ENCODE results near the gene GOLGA8M. TPM values are rescaled to one million over a fixed set of nuclear protein-coding genes. Genes with fewer than 3 reads are reported as not detected.
"Not testable (repeated sequence)": the region's sequence is repeated elsewhere in the genome, so short reads cannot be mapped to it uniquely, and the experiment has no call there.

GOLGA8M gene
- under 0.01 and 1.8 TPM in 2 replicates for total RNA-seq (2012; rRNA removed)

- H3K36me3 ChIP-seq (ENCODE audit: insufficient read depth, low read length); H3K27me3 ChIP-seq (ENCODE audit: control insufficient read depth, insufficient read depth, low read length); H3K4me2 ChIP-seq (ENCODE audit: low read length); H3K9ac ChIP-seq (ENCODE audit: low read depth, low read length); H3K9me3 ChIP-seq (replicated peaks; ENCODE audit: low read length); H3K4me3 ChIP-seq (ENCODE audit: low read length); H3K4me1 ChIP-seq (ENCODE audit: control insufficient read depth, insufficient read depth, low read length): not testable (repeated sequence)
Measured at GRCh38 chr15:28712270-28712669, at the start of gene GOLGA8M. TSS of gene GOLGA8M (minus strand) at chr15:28712421. CDS start at chr15:28712323, 98 bp downstream.

- H3K4me1 ChIP-seq (ENCODE audit: control insufficient read depth, insufficient read depth, low read length); H3K9ac ChIP-seq (ENCODE audit: low read depth, low read length); H3K9me3 ChIP-seq (replicated peaks; ENCODE audit: low read length); H3K36me3 ChIP-seq (ENCODE audit: insufficient read depth, low read length); H3K27me3 ChIP-seq (ENCODE audit: control insufficient read depth, insufficient read depth, low read length); H3K4me2 ChIP-seq (ENCODE audit: low read length); H3K4me3 ChIP-seq (ENCODE audit: low read length): not testable (repeated sequence)
Measured at GRCh38 chr15:28742890-28743289, 30.7 kb upstream of the GOLGA8M start.

GRCh38 chr15:28738590-28739292 lies 26.5 kb upstream of the GOLGA8M start:
- H3K27me3 ChIP-seq (ENCODE audit: control insufficient read depth, insufficient read depth, low read length); H3K4me1 ChIP-seq (ENCODE audit: control insufficient read depth, insufficient read depth, low read length); H3K9me3 ChIP-seq (replicated peaks; ENCODE audit: low read length); H3K36me3 ChIP-seq (ENCODE audit: insufficient read depth, low read length): not testable (repeated sequence)
- Histone ChIP-seq H3K4me3 (ENCODE audit: low read length) (peak overlapping the region; percentile 61), H3K9ac (ENCODE audit: low read depth, low read length) (peak overlapping the region; percentile 47), H3K4me2 (ENCODE audit: low read length) (peak overlapping the region; percentile 63)

GRCh38 chr15:28738200-28738561 lies 26.0 kb upstream of the GOLGA8M start:
- H3K4me3 ChIP-seq (ENCODE audit: low read length) = peak overlapping the region; percentile 70
- H3K36me3 ChIP-seq (ENCODE audit: insufficient read depth, low read length) = not testable (repeated sequence)
- peak overlapping the region; percentile 59 for H3K9ac ChIP-seq (ENCODE audit: low read depth, low read length)

GRCh38 chr15:28737521-28738199 lies 25.4 kb upstream of the GOLGA8M start:
- H3K27me3 ChIP-seq (ENCODE audit: control insufficient read depth, insufficient read depth, low read length); H3K36me3 ChIP-seq (ENCODE audit: insufficient read depth, low read length); H3K4me1 ChIP-seq (ENCODE audit: control insufficient read depth, insufficient read depth, low read length); H3K9me3 ChIP-seq (replicated peaks; ENCODE audit: low read length): not testable (repeated sequence)
- Histone ChIP-seq H3K4me2 (ENCODE audit: low read length) (peak overlapping the region; percentile 66), H3K4me3 (ENCODE audit: low read length) (peak overlapping the region; percentile 70), H3K9ac (ENCODE audit: low read depth, low read length) (peak overlapping the region; percentile 59)

More at GRCh38 chr15:28738200-28738561, 26.0 kb upstream of the GOLGA8M start:
- H3K4me1 ChIP-seq (ENCODE audit: control insufficient read depth, insufficient read depth, low read length); H3K9me3 ChIP-seq (replicated peaks; ENCODE audit: low read length); H3K27me3 ChIP-seq (ENCODE audit: control insufficient read depth, insufficient read depth, low read length): not testable (repeated sequence)
- H3K4me2 ChIP-seq (ENCODE audit: low read length) = peak overlapping the region; percentile 66

- not testable (repeated sequence) for H3K9me3 ChIP-seq (replicated peaks; ENCODE audit: low read length); H3K4me3 ChIP-seq (ENCODE audit: low read length); H3K4me2 ChIP-seq (ENCODE audit: low read length); H3K27me3 ChIP-seq (ENCODE audit: control insufficient read depth, insufficient read depth, low read length); H3K9ac ChIP-seq (ENCODE audit: low read depth, low read length); H3K4me1 ChIP-seq (ENCODE audit: control insufficient read depth, insufficient read depth, low read length); H3K36me3 ChIP-seq (ENCODE audit: insufficient read depth, low read length)
Measured at GRCh38 chr15:28728061-28728460, 15.8 kb upstream of the GOLGA8M start.

GRCh38 chr15:28727026-28727425 lies 14.8 kb upstream of the GOLGA8M start:
- H3K36me3 ChIP-seq (ENCODE audit: insufficient read depth, low read length); H3K4me2 ChIP-seq (ENCODE audit: low read length); H3K4me3 ChIP-seq (ENCODE audit: low read length); H3K9me3 ChIP-seq (replicated peaks; ENCODE audit: low read length); H3K4me1 ChIP-seq (ENCODE audit: control insufficient read depth, insufficient read depth, low read length); H3K27me3 ChIP-seq (ENCODE audit: control insufficient read depth, insufficient read depth, low read length); H3K9ac ChIP-seq (ENCODE audit: low read depth, low read length): not testable (repeated sequence)

- Histone ChIP-seq H3K9me3 (replicated peaks; ENCODE audit: low read length) (no peaks in the 10 kb centered on the region), H3K36me3 (ENCODE audit: insufficient read depth, low read length) (no peaks in the 10 kb centered on the region), H3K4me3 (ENCODE audit: low read length) (no peak overlapping the region), H3K4me1 (ENCODE audit: control insufficient read depth, insufficient read depth, low read length) (no peaks in the 10 kb centered on the region), H3K4me2 (ENCODE audit: low read length) (no peak overlapping the region), H3K9ac (ENCODE audit: low read depth, low read length) (no peak overlapping the region), H3K27me3 (ENCODE audit: control insufficient read depth, insufficient read depth, low read length) (no peaks in the 10 kb centered on the region)
Measured at GRCh38 chr15:28726102-28726501, 13.9 kb upstream of the GOLGA8M start.

- no peak overlapping the region for H3K9ac ChIP-seq (ENCODE audit: low read depth, low read length)
- no peaks in the 10 kb centered on the region for H3K9me3 ChIP-seq (replicated peaks; ENCODE audit: low read length)
- H3K4me2 ChIP-seq (ENCODE audit: low read length) = no peak overlapping the region
- H3K36me3 ChIP-seq (ENCODE audit: insufficient read depth, low read length) = no peaks in the 10 kb centered on the region
- H3K27me3 ChIP-seq (ENCODE audit: control insufficient read depth, insufficient read depth, low read length) = no peaks in the 10 kb centered on the region
- H3K4me3 ChIP-seq (ENCODE audit: low read length) = no peak overlapping the region
- no peaks in the 10 kb centered on the region for H3K4me1 ChIP-seq (ENCODE audit: control insufficient read depth, insufficient read depth, low read length)
Measured at GRCh38 chr15:28725556-28725955, 13.3 kb upstream of the GOLGA8M start.

GRCh38 chr15:28723986-28724385 lies 11.8 kb upstream of the GOLGA8M start:
- H3K9ac ChIP-seq (ENCODE audit: low read depth, low read length); H3K4me2 ChIP-seq (ENCODE audit: low read length); H3K36me3 ChIP-seq (ENCODE audit: insufficient read depth, low read length); H3K27me3 ChIP-seq (ENCODE audit: control insufficient read depth, insufficient read depth, low read length); H3K4me3 ChIP-seq (ENCODE audit: low read length); H3K4me1 ChIP-seq (ENCODE audit: control insufficient read depth, insufficient read depth, low read length); H3K9me3 ChIP-seq (replicated peaks; ENCODE audit: low read length): not testable (repeated sequence)

GRCh38 chr15:28719626-28720025 lies 7.4 kb upstream of the GOLGA8M start:
- not testable (repeated sequence) for H3K36me3 ChIP-seq (ENCODE audit: insufficient read depth, low read length); H3K9me3 ChIP-seq (replicated peaks; ENCODE audit: low read length)

GRCh38 chr15:28718576-28718975 lies 6.4 kb upstream of the GOLGA8M start:
- not testable (repeated sequence) for H3K27me3 ChIP-seq (ENCODE audit: control insufficient read depth, insufficient read depth, low read length); H3K9ac ChIP-seq (ENCODE audit: low read depth, low read length); H3K36me3 ChIP-seq (ENCODE audit: insufficient read depth, low read length); H3K4me1 ChIP-seq (ENCODE audit: control insufficient read depth, insufficient read depth, low read length); H3K4me2 ChIP-seq (ENCODE audit: low read length); H3K9me3 ChIP-seq (replicated peaks; ENCODE audit: low read length); H3K4me3 ChIP-seq (ENCODE audit: low read length)

More at GRCh38 chr15:28719626-28720025, 7.4 kb upstream of the GOLGA8M start:
- H3K4me1 ChIP-seq (ENCODE audit: control insufficient read depth, insufficient read depth, low read length); H3K4me3 ChIP-seq (ENCODE audit: low read length); H3K4me2 ChIP-seq (ENCODE audit: low read length); H3K9ac ChIP-seq (ENCODE audit: low read depth, low read length); H3K27me3 ChIP-seq (ENCODE audit: control insufficient read depth, insufficient read depth, low read length): not testable (repeated sequence)
